ENCODE results near the gene EHD3.
"Not testable (repeated sequence)": the region's sequence is repeated elsewhere in the genome, so short reads cannot be mapped to it uniquely, and the experiment has no call there.

Gene EHD3

GRCh38 chr2:31271851-31272267 lies 37.9 kb downstream of the EHD3 start:
- Histone ChIP-seq H3K9me3 (ENCODE audit: control insufficient read depth, low read length) (no peaks in the 10 kb centered on the region), H3K9ac (no peak overlapping the region), H2AFZ (no peak overlapping the region), H3K4me2 (ENCODE audit: low read length) (no peak overlapping the region), H3K27ac (no peak overlapping the region), H3K79me2 (no peaks in the 10 kb centered on the region), H3K27me3 (ENCODE audit: control insufficient read depth, insufficient read depth, low read length) (no peaks in the 10 kb centered on the region), H3K4me1 (no peaks in the 10 kb centered on the region), H3K36me3 (ENCODE audit: control insufficient read depth, insufficient read depth, low read length) (no peaks in the 10 kb centered on the region), H3K4me3 (ENCODE audit: low read depth, low read length) (no peak overlapping the region)
- no peak for TF ChIP-seq CTCF (IDR thresholded peaks at IDR 0.05)

- Histone ChIP-seq H3K9me3 (ENCODE audit: control insufficient read depth, low read length) (no peaks in the 10 kb centered on the region), H3K9ac (no peak overlapping the region), H3K79me2 (no peaks in the 10 kb centered on the region), H3K36me3 (ENCODE audit: control insufficient read depth, insufficient read depth, low read length) (no peaks in the 10 kb centered on the region), H3K27me3 (ENCODE audit: control insufficient read depth, insufficient read depth, low read length) (no peaks in the 10 kb centered on the region), H3K27ac (no peak overlapping the region), H3K4me1 (no peaks in the 10 kb centered on the region), H3K4me2 (ENCODE audit: low read length) (no peak overlapping the region), H2AFZ (no peak overlapping the region), H3K4me3 (ENCODE audit: low read depth, low read length) (no peak overlapping the region)
- TF ChIP-seq CTCF (IDR thresholded peaks at IDR 0.05) = no peak
Measured at GRCh38 chr2:31274401-31275075, 40.6 kb downstream of the EHD3 start.

- Histone ChIP-seq H3K79me2 (no peaks in the 10 kb centered on the region), H3K4me1 (no peaks in the 10 kb centered on the region), H3K27ac (no peak overlapping the region), H3K9me3 (ENCODE audit: control insufficient read depth, low read length) (no peaks in the 10 kb centered on the region), H3K27me3 (ENCODE audit: control insufficient read depth, insufficient read depth, low read length) (no peaks in the 10 kb centered on the region), H3K36me3 (ENCODE audit: control insufficient read depth, insufficient read depth, low read length) (no peaks in the 10 kb centered on the region), H3K4me3 (ENCODE audit: low read depth, low read length) (no peak overlapping the region), H3K9ac (no peak overlapping the region), H2AFZ (no peak overlapping the region), H3K4me2 (ENCODE audit: low read length) (no peak overlapping the region)
- TF ChIP-seq CTCF (IDR thresholded peaks at IDR 0.05) = no peak
Measured at GRCh38 chr2:31275976-31276375, 42.0 kb downstream of the EHD3 start.

- Histone ChIP-seq H3K79me2 (no peaks in the 10 kb centered on the region), H2AFZ (no peak overlapping the region), H3K9ac (no peak overlapping the region), H3K36me3 (ENCODE audit: control insufficient read depth, insufficient read depth, low read length) (no peaks in the 10 kb centered on the region), H3K27me3 (ENCODE audit: control insufficient read depth, insufficient read depth, low read length) (no peaks in the 10 kb centered on the region), H3K27ac (no peak overlapping the region), H3K4me1 (no peaks in the 10 kb centered on the region), H3K4me3 (ENCODE audit: low read depth, low read length) (no peak overlapping the region), H3K9me3 (ENCODE audit: control insufficient read depth, low read length) (no peaks in the 10 kb centered on the region), H3K4me2 (ENCODE audit: low read length) (no peak overlapping the region)
- no peak for TF ChIP-seq CTCF (IDR thresholded peaks at IDR 0.05)
Measured at GRCh38 chr2:31277621-31278020, 43.7 kb downstream of the EHD3 start.

GRCh38 chr2:31282634-31283033 lies 48.7 kb downstream of the EHD3 start:
- Histone ChIP-seq H2AFZ (no peak overlapping the region), H3K9ac (no peak overlapping the region), H3K36me3 (ENCODE audit: control insufficient read depth, insufficient read depth, low read length) (no peaks in the 10 kb centered on the region), H3K4me3 (ENCODE audit: low read depth, low read length) (no peak overlapping the region), H3K79me2 (no peaks in the 10 kb centered on the region), H3K9me3 (ENCODE audit: control insufficient read depth, low read length) (no peaks in the 10 kb centered on the region), H3K4me2 (ENCODE audit: low read length) (no peak overlapping the region), H3K27me3 (ENCODE audit: control insufficient read depth, insufficient read depth, low read length) (no peaks in the 10 kb centered on the region), H3K27ac (no peak overlapping the region), H3K4me1 (no peaks in the 10 kb centered on the region)
- TF ChIP-seq CTCF (IDR thresholded peaks at IDR 0.05) = no peak

- not testable (repeated sequence) for H3K4me3 ChIP-seq (ENCODE audit: low read depth, low read length); H3K27ac ChIP-seq; H3K4me2 ChIP-seq (ENCODE audit: low read length); H2AFZ ChIP-seq; H3K9ac ChIP-seq; H3K36me3 ChIP-seq (ENCODE audit: control insufficient read depth, insufficient read depth, low read length); H3K9me3 ChIP-seq (ENCODE audit: control insufficient read depth, low read length); H3K4me1 ChIP-seq; H3K79me2 ChIP-seq; H3K27me3 ChIP-seq (ENCODE audit: control insufficient read depth, insufficient read depth, low read length)
Measured at GRCh38 chr2:31283193-31283919, 49.4 kb downstream of the EHD3 start.

All from parathyroid adenoma (tissue), 2 donors.